GM21447 (cell line): Measurements from ENCODE around the gene PEAR1.

ENCODE experiments used
- ATAC-seq: cut with Tn5 transposase; IDR thresholded peaks from one replicate; pipeline ENCODE4 v1.9.1; 2021; ENCODE audit not compliant: unreplicated experiment

Gene PEAR1

DNA sequence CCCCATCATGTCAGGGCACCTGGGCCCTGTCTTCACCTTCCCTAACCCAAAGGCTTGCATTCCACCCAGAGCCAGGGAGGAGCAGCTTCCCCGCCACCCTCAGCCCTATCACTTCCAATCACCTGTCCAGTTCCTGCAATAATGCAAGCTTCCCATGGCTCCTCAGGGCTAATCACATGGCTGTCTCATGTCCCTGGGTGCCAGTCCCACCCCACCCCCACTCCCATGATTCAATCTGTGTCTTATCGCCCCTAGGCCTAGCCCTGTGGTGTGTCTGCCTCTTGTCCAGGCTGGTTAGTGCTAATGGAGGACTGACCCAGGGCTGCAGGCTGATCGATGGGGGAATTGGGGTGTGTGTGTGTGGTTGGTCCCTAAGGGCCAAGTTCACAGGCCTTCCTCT is 11.0 kb upstream of the PEAR1 start:
- ATAC-seq = no peak

DNA sequence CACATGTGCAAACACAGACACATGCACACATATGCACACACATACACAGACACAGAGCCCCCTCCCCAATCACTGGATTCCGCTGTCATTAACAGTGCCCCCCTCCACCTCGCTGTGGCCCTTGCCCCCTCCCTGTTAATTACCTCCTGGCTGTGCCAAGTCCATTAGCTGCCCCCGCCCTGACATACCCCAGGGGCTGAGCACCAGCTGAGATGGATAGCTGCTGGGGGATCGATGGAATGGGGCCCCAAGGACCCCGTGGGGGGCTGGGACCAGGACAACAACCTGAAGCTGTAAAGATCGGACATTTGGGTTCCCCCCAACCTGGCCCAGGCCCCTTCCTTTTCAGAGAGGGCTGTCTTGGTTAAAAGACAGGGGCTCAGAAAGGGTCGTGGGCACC is 9.6 kb upstream of the PEAR1 start:
- ATAC-seq = no peak

DNA sequence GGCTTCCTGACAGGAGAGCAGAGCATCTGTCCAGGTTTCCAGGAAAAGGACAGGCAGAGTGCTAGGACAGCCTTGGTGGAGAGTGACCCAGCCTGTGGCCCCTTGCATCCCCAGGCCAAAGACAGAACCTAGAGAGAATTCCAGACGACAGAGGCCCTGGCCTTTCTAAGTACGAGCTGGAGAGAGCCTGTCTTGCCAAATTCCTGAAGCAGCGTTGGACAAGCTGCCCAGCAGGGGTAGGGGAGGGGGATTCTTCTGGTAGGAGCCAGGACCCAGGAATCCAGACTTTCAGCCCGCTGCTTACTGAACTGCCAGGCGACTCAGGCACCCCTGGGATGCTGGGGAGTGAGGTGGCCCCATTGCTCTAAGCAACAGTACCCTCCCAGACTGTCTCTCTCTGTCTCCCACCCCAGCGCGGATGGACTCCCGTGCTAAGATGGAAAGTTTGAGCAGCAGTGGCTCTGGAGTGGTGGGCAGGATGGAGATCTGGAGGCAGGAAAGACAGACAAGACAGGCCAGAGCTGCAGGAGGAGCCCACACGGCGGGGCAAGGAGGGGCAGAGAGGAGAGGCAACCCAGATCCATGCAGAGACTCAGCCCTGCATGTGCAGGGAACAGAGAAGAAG is 8.8 kb upstream of the PEAR1 start:
- no peak for ATAC-seq

DNA sequence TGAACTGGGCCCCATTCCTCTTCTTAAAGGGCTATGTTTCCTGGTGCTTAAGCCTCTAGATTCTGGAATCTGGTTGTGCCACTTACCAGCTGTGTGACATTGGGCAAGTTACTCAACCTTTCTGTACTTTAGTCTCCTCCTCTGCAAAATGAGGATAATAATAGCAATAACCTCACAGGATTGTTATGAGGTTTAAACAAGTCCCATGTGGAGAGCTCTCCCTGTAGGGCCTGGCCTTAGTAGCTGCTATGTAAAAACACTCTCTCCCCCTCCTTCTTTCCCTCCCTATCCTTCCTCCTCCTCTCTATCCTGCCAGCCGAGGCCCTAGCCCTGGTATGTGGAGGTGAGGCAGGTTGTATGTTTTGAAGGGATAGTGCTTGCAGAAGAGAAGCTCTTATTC is 8.2 kb upstream of the PEAR1 start:
- no peak for ATAC-seq

DNA sequence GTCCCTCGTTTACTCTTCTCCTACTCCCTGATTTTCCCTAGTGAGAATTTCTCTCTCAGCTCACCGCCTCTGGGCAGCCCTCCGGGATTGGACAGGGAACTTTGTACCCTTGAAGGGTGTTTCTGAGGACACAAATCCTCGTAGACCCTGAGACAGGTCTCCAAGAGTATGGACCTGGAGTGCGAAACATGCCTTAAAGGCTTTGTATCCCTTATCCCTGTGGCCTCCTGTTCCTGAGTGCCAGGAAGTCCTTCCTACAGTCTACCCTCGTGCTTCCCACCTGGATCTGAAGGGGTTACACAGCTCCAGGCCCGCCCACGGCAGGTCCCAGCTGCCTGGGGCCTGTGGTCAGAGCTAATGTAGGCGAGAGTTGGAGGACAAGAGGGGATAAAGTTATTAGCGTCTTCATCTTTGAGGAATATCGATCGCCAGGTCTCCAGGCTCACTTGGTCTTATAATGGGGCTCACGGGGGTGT is 7.6 kb upstream of the PEAR1 start:
- ATAC-seq = no peak

DNA sequence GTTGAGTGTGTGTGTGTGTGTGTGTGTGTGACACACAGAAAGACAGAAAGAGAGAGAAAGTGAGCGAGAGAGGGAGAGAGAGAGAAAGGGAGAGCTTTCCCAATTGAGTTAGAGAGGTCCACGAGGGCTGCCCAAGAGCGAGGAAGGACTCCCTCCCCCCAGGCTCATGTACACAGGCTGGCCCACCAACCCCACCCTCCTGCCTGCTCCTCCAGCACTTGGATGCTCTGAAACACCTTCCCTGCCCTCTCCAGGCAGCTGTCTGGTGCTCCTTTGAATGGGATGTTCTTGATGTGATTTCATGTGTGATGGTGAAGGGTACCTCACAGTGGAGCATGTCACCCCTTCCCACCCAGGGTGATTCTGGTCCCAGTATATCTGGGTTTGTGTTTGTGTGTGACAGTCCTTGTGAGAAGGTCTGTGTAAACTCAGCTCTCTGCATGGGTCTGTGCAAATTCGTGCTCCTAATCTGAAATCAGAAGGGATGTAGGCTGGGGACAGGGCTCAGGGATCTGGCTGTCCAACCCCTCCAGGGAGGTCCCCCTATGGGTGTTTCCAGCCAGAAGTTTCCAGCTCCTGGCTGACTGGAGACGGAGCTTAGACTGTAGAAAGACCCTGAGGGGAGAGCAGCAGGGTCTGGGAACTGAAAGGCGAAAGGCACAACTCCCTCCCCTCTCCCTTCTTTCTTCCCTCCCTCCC is 6.8 kb upstream of the PEAR1 start:
- ATAC-seq = no peak

DNA sequence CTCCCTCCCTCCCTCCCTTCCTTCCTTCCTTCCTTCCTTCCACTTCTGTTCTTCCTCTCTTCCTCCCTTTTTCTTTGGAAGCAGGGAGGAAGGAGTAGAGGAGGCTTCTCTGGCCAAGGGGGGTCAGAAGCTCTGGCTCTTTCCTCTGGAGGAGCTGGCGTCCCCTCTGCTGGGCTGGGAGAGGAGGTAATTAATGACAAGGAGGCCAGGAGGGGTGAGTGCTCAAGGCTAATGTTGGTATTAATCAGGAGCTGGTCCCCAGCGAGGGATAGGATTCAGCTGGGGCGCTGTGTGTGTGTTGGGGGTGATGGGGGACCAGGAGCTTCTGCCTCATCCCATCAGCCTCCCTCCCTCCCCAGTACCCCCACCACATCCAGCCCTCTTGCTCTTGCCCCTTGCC is 6.2 kb upstream of the PEAR1 start:
- no peak for ATAC-seq

DNA sequence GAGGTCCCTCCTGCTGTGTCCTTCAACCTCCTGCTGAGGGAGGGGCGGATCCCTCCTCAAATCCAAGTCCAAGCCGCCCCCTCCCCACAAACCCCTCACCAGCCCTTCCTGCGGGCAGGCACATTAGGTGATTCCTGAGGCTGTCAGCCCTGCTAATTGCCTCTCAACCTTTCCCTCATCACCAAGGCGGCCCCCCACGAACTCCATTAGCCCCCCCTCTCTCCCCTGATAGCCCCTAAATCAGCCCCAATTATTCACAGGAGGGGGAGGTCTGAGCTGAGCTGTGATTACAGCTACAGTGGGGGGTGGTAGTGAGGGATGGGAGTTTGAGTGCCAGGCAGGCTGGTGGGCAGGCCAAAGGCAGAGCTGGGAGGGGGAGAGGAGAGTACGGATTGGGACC is 5.8 kb upstream of the PEAR1 start:
- ATAC-seq = no peak

DNA sequence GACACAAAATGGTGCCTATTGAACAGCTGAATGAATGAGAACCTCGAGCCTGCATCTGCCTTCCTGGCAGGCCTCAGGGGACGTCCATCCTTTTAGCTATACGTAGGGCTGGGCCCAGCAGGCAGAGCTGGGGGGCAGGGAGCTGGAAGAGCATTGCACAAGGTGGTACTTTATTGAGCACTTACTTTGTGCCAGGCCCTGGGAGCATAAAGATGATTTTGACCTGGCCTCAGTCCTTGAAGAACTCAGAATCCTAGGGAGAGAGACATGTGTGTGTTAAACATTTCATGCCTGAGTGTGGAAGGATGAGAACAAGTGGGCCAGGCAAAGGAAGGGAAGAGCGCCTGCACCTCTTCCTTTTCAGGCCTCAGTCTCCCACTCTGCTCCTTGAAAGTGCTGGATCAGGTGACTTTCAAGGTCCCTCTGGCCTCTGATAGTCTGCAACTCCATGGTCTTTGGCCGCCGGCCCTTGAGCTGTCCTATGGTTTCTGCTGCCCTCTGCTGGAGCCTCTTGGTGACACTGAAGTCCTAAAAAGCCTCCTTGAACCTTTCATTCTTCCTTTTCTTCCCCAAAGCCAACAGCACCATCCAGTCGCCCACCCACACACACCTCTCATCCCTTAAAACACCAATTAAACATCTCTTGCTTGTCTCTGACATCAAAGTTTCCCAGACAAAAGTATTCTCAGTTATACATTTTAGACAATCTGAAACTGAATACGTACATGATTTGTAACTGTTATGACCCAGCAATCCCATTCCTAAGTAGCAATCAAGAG is 3.5 kb upstream of the PEAR1 start:
- no peak for ATAC-seq

DNA sequence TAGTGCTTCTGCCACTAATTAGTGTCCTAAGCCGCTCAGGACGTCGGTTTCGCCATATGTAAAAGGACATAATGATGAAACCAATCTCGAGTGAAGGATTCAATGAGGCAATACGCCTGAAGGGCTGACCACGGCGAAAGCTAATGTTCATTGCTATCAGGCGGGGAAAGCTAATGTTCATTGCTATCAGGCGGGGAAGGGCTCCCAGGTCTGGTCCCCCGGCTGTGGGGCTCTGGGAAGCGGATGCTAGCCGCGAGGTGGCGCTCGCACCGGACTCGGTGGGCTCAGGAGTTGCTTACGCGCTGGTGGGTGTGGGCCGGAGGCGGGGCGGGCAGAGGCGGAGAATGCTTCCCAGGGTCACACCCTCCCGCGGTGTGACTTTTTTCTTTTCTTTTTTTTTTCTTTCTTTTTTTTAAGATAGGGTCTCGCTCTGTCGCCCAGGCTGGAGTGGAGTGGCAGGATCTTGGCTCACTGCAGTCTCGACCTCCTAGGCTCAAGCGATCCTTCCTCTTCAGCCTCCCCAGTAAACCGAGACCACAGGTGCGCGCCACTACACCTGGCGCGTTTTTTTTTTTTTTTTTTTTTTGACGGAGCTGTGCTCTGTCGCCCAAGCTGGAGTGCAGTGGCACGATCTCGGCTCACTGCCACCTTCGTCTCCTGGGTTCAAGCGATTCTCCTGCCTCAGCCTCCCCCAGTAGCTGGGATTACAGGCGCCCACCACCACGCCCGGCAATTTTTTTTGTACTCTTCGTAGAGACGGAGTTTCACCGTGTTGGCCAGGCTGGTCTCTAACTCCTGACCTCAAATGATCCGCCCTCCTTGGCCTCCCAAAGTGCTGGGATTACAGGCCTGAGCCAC is 1.1 kb upstream of the PEAR1 start:
- peak; percentile 79 for ATAC-seq

DNA sequence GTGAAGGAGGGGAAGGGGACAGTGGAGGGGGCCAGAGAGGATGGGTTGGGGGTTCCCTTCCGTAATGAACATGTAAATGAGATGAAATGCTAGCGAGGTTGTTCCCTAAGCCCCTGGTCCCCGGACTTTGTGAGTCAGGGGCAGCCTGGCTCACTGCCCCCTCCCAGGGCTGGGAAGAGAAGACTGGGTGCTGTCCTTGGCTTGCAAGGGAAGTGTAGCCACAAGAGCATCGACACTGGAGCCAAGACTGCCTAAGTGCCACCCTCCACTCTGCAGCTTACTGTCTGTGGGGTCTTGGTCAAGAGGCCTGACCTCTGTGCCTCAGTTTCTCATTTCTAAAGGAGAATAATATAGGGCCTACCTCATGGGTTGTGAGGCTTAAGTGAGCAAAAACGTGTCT is 483 bp downstream of the PEAR1 start:
- no peak for ATAC-seq

DNA sequence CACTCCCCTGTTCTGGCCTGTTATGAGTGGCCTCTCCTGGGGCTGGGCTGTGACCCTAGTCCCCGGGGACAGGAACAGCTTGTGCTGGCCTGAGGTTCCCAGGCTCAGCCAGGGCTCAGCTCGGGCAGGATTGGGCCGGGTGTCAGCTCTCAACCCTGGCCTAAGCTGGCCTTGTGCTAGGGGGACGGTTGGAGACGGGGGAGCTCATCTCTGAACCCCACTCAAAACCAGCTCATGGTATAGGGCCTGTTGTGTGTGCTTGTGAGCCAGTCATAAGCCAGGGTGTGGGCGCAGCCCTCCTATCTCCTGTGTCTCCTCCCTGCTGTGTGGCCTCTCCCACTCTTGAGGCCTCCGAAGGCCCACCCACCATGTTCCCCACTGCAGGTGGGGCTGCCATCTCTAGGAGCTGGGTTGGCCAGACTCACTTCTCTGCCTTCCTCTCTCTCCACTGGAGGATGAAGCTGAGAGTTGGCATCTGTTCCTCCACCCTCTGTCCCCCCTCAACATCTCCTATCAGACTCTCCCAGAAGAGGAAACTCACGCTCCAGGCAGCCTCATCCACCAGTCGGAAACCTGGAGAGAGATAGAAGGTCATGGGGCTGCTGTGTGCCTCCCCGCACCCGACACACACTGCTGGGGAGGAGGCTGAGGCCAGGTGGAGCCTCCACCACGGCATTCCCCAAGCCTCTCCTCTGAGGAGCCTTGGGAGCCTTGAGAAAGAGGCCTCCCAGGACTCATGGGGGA is 1.4 kb downstream of the PEAR1 start:
- ATAC-seq = no peak

DNA sequence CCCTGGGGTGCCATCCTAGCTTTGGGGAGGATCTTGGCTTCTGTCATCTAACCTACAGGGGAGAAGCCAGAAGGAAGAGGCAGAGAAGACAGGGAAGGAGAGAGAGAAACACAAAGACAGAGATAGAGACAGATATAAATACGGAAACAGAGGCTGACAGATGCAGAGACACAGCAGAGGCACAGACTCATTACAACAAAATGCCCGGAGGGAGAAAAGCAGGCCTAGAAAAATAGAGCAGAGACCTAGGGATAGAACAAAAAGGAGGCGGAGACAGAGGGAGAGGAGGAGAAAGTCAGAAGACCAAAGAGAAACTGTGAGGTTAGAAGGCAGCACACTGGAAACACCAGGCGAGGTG is 1.9 kb downstream of the PEAR1 start:
- ATAC-seq = no peak

DNA sequence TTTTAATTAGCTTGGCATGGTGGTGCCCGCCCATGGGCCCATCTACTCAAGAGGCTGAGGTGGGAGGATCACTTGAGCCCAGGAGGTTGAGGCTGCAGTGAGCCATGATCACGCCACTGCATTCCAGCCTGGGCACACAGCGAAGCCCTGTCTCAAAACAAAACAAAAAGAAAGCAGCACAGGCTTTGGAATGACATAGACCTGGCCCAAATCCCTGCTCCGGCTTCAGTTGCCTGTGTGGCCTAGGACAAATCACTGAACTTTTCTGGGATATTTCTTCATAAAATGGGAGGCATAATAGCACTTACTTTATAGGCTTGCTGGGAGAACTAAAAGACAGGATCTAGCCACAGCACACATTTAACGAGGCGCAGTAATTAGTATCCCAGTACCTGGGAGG is 2.4 kb downstream of the PEAR1 start:
- no peak for ATAC-seq

DNA sequence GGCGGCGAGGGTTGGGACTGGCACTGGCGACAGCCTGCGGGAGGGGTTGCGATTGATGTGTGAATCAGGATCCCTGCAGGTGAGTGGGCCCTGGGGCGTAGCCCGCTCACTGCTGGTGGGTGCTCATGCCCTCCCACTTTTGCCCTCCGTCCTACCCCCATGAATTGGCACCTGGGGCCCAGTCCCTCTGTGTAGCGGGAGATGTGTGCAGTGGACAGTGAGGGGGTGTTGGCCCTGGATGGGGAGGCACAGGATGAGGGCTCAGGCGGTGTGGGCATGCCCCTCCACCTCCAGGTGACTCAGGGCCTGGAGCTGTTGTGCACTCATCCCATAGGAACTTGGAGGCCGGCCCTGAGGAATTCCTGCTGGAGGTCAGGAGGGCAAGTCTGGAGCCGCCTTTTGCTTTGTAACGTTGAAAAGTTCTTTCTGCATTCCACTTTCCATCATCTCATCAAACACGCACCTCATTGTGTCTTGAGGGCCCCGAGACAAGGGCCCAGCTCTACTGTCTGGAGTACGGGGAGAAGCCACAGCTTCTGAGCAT is 3.0 kb downstream of the PEAR1 start:
- ATAC-seq = no peak

DNA sequence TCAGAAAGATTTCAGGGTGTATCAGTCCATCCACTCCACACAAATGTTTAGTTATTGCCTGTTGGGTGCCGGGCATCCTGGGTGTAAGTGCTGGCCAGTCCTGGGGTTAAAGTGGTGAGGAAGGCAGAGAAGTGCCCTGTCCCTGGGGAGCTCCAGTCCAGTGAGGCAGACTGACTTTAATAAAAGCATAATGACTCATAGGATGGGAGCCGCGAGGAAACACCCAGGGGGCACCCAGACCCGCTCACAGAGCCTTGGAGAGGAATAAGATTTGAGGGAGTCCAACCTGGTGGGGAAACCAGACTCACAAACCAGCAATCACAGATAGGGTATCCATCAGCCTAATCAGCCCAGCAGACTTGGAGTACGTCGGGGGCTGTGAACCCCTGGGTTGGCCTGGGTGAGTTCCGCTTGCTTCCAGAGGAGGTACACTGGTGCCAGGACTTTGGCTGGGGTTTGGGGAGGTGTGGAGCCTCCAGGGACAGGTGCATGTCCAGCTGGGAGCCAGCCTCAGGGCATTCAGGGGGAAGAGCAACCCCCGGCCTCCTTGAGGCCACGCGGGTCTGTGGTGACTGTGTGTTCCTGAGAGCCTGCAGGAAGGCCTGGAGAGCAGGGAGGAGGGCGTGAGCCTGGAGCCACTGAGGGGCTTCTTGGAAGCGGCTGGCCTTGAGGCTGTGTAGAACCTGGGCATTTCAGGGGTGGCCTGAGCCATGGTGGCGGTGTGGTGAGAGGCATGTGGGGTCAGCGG is 3.7 kb downstream of the PEAR1 start:
- ATAC-seq = no peak

DNA sequence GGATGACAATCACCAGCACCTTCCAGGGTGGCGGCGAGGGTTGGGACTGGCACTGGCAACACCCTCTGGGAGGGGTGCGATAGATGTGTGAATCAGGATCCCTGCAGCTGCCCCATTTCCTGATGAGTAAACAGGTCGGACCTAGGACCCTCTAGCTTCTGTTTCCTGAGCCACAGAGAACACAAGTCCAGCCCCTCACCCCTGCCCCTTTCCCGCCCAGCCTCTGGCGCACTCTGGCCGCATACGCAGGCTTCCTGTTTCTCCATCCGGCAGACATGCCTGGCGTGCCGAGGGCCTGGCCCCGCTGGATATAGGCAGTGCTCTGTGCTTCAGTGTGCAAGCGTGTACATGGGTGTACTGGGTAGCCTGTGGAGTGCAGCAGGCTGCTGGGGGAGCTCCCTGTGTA is 4.6 kb downstream of the PEAR1 start:
- ATAC-seq = no peak

DNA sequence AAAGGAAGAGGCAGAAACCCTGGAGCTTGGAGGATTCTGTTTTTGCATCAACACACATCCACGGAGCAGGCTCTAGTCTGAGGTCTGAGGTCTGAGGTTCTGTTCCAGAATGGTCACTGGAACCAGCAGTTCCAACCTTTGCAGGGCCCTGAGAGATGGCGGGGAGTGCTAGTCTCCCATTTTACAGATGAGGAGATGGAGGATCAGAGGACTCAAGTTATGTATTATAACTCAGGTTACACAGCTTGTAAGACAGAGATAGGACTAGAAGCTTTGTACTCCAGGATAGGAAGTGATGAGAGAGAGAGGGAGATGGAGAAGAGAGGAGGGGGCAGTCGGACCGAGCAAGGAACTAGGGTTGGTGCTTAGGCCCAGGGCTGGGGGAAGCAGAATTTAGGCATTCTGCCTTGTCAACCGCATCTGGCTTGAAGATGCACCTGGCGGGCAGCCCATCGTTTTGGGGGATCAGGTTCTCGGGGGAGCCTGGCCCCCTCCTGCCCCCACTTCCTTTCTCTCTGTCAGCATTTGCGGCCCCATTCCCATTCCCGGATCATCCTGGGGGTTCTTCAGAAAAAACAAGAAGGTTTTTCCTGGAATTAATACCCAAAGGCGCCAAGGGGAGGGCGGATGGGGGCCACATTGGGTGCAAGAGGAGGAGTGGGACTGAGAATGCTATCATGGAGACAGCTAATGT is 5.6 kb downstream of the PEAR1 start:
- ATAC-seq = no peak
